BE2C (cell line): ENCODE data around the gene C5orf22.

Experiments
- DNase-seq: peaks from one replicate; pipeline ENCODE4 v3.0.0-alpha.2; 2020
- H3K27me3 ChIP-seq: fragments of 250-450 bp; sonication (Bioruptor Pico); 2 replicates; pipeline ENCODE4 v1.5.1; 2020; ENCODE audit warnings: mild to moderate bottlenecking
- H3K36me3 ChIP-seq: fragments of 250-450 bp; sonication (Bioruptor Pico); 2 replicates; pipeline ENCODE4 v1.5.1; 2020; ENCODE audit warnings: mild to moderate bottlenecking
- H3K4me1 ChIP-seq: fragments of 250-450 bp; sonication (Bioruptor Pico); 2 replicates; pipeline ENCODE4 v1.5.1; 2020
- H3K4me3 ChIP-seq: 2 replicates; pipeline ENCODE4 v1.5.1; 2011; ENCODE audit warnings: low read depth, low read length
- H3K9me3 ChIP-seq: fragments of 250-450 bp; sonication (Bioruptor Pico); 2 replicates; pipeline ENCODE4 v1.5.1; 2020
- TF ChIP-seq, protein P1 (sequence below): IDR thresholded peaks from 2 replicates; pipeline ENCODE4 v1.5.1; 2012; ENCODE audit warnings: mild to moderate bottlenecking, low read depth, low read length

Gene C5orf22

DNA sequence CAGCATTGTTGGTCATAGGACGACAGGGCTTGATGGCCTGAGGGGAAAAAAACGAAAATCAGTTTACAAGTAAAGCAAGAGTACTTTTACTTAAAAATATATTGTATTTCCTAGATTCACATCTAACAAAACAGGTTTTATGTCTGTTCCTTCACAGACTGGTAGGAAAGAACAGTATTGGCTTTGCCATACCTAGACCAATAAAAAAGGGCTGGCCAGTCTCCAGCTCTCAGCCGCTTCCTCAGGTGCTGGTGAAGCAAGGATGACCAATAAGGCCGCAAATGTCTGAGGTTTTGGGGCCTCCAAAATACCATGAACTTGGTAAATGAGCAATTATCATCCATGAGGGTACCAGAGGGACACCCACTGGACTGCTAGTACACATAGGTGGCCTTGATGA, 36.8 kb upstream of the C5orf22 start:
- H3K27me3 ChIP-seq = no peaks in the 10 kb centered on the region
- H3K9me3 ChIP-seq = no peaks in the 10 kb centered on the region
- DNase-seq = no peak
- peaks cover 86% of the 10 kb centered on the region for H3K36me3 ChIP-seq
- TF ChIP-seq, protein P1, sequence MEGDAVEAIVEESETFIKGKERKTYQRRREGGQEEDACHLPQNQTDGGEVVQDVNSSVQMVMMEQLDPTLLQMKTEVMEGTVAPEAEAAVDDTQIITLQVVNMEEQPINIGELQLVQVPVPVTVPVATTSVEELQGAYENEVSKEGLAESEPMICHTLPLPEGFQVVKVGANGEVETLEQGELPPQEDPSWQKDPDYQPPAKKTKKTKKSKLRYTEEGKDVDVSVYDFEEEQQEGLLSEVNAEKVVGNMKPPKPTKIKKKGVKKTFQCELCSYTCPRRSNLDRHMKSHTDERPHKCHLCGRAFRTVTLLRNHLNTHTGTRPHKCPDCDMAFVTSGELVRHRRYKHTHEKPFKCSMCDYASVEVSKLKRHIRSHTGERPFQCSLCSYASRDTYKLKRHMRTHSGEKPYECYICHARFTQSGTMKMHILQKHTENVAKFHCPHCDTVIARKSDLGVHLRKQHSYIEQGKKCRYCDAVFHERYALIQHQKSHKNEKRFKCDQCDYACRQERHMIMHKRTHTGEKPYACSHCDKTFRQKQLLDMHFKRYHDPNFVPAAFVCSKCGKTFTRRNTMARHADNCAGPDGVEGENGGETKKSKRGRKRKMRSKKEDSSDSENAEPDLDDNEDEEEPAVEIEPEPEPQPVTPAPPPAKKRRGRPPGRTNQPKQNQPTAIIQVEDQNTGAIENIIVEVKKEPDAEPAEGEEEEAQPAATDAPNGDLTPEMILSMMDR = no peak
- no peak overlapping the region for H3K4me3 ChIP-seq
- no peaks in the 10 kb centered on the region for H3K4me1 ChIP-seq

DNA sequence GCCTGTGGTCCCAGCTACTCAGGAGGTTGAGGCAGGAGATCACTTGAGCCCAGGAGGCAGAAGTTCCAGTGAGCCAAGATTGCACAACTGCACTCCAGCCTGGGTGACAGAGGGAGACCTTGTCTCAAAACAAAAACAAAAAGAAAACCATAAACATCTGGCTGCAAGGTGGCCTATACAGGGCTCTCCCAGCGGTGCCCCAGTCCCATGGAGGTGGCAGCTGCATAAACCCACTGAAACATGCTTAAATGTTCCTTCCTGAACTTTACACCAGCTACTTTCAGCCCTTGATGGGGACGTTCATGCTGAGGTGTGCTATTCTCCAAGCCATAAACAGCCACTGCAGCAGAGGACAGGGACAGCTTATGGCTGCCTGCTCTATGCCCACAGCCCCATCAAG, 35.8 kb upstream of the C5orf22 start:
- DNase-seq = no peak
- Histone ChIP-seq H3K9me3 (no peaks in the 10 kb centered on the region), H3K4me3 (no peak overlapping the region), H3K4me1 (no peaks in the 10 kb centered on the region), H3K27me3 (no peaks in the 10 kb centered on the region), H3K36me3 (peaks cover 88% of the 10 kb centered on the region)
- TF ChIP-seq, protein P1 = no peak

DNA sequence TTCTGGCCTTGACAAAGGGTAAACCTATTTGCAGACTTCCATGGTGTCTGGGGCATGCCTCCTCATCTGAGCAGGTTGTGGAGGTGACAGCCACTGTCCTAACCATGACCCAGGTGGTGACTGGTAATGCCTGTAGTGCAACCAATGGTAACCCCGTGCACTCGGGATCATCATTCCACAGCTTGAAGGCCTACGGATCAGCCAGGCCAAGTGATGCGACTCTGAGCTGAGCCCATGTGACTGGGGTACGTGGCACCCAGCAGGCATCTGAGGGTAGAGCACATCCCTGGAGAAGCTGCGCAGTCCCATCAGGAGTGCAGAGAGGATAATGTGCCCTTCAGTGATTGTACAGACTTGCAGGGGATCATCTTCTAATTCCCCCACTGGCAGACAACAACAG, 35.2 kb upstream of the C5orf22 start:
- Histone ChIP-seq H3K27me3 (no peaks in the 10 kb centered on the region), H3K4me1 (no peaks in the 10 kb centered on the region), H3K36me3 (peaks cover 90% of the 10 kb centered on the region), H3K9me3 (no peaks in the 10 kb centered on the region), H3K4me3 (no peak overlapping the region)
- DNase-seq = no peak
- TF ChIP-seq, protein P1 = no peak

DNA sequence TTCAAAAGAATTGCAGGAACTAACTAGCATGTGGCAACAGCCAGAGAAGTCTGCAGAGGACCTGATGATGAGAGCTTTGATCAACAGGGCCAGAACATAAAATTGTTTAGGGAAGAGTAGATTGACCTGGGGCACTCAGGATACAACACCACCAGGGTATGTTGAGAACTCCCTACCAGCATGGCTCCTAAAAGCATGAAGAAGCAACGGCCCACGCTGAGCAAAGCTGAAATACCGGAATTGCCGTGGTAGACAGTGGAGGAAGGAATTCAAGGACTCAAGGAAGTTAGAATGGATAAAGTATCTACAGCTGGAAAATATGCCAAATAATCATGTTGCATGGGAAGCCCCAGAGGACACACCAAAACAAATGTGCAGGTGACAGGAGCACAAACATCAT, 31.8 kb upstream of the C5orf22 start:
- H3K27me3 ChIP-seq = no peaks in the 10 kb centered on the region
- H3K9me3 ChIP-seq = no peaks in the 10 kb centered on the region
- TF ChIP-seq, protein P1 = no peak
- peaks cover 97% of the 10 kb centered on the region for H3K36me3 ChIP-seq
- no peak for DNase-seq
- H3K4me1 ChIP-seq = no peaks in the 10 kb centered on the region
- no peak overlapping the region for H3K4me3 ChIP-seq

DNA sequence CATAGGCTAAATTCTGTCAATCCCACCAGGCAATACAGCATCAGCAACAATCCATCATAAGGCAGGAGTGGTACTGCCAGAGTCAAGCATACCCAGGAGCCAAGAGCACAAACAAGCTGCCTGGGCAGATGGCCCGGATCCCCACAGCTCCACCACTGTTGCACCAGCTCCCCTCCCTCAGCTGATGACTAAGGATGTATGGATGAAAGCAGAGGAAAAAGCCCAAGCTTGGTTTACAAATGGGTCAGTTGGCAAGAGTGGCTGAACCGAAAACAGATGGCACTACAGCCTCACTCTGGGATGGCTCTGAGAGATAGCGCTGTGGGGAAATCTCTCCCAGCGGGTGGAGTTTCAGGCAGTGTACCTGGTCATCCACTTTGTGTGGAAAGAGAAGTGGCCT, 29.6 kb upstream of the C5orf22 start:
- TF ChIP-seq, protein P1 = no peak
- Histone ChIP-seq H3K4me1 (no peaks in the 10 kb centered on the region), H3K4me3 (no peak overlapping the region), H3K9me3 (no peaks in the 10 kb centered on the region), H3K36me3 (peaks cover 95% of the 10 kb centered on the region), H3K27me3 (no peaks in the 10 kb centered on the region)
- DNase-seq = no peak

DNA sequence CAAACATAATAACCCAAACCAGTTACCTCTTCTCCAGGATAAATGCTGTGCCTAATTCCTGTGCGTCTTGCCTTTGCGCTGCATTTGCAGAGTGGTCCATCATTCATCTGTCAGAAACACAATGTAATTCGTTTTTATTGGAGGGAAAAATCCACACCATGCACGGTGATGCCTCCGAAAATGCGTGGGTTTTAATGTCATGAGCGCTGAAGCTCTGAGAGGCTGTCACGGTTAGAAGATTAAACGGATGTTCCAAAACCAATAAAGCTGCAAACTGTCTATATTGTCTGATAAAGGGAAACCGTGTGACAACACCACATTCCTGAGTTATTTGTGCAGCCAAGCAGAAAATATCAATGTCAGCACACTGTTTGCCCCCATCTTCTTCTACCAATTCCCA, 27.6 kb upstream of the C5orf22 start:
- Histone ChIP-seq H3K36me3 (peaks cover 94% of the 10 kb centered on the region), H3K27me3 (no peaks in the 10 kb centered on the region), H3K4me1 (no peaks in the 10 kb centered on the region), H3K9me3 (no peaks in the 10 kb centered on the region), H3K4me3 (no peak overlapping the region)
- TF ChIP-seq, protein P1 = no peak
- no peak for DNase-seq
